NT2/D1 (cell line): ENCODE measurements around the gene AGRP.

Experiments used
- SUZ12 ChIP-seq: IDR thresholded peaks from 2 replicates; pipeline ENCODE4 v1.6.1; 2011; ENCODE audit not compliant: insufficient read length, insufficient read depth; ENCODE audit errors: extremely low read depth
- YY1 ChIP-seq: IDR thresholded peaks from 2 replicates; pipeline ENCODE4 v1.6.1; 2011; ENCODE audit not compliant: insufficient read length, insufficient read depth
- ZNF274 ChIP-seq: IDR thresholded peaks from 2 replicates; pipeline ENCODE4 v1.6.1; 2011; ENCODE audit warnings: mild to moderate bottlenecking, low read depth, low read length

GRCh38 chr16:67482233-67482924 is 968 bp downstream of the AGRP start:
- TF ChIP-seq SUZ12, result no peak
- TF ChIP-seq YY1, result no peak
- TF ChIP-seq ZNF274, result no peak
